Spleen (tissue), 11 donors: ENCODE data around the gene ZBTB4. TPM values are rescaled to one million over a fixed set of nuclear protein-coding genes. Genes with fewer than 3 reads are reported as not detected.
A peak's percentile ranks its signal among the peaks of the same experiment; 100 is the strongest.
"Not testable (repeated sequence)": the region's sequence is repeated elsewhere in the genome, so short reads cannot be mapped to it uniquely, and the experiment has no call there.

ENCODE experiments used
- DNase-seq: peaks from one replicate; pipeline ENCODE4 v3.0.0-alpha.2; 2020
- H3K27ac ChIP-seq, 8 donors: fragments of 200-600 bp; sonication (generic) in 7 of 8; 1 replicate in 4 of 8; 2 replicates in 4 of 8; pipeline versions ENCODE4 v1.5.0 to v1.8.0; 2016 to 2021; ENCODE audit warnings: inconsistent platforms in 4 of 8, mild to moderate bottlenecking in 4 of 8, moderate library complexity in 1 of 8
- H3K27me3 ChIP-seq, 7 donors: fragments of 200-600 bp; sonication (generic) in 6 of 7; replicated peaks in 1 of 7; 1 replicate in 4 of 7; 2 replicates in 3 of 7; pipeline versions ENCODE4 v1.5.0 to v1.8.0; 2016 to 2021; ENCODE audit warnings: inconsistent platforms in 3 of 7, mild to moderate bottlenecking in 1 of 7
- H3K36me3 ChIP-seq, 6 donors: fragments of 200-600 bp; sonication (generic) in 5 of 6; 1 replicate in 4 of 6; 2 replicates in 2 of 6; pipeline versions ENCODE4 v1.5.0 to v1.8.0; 2016 to 2021; ENCODE audit warnings: inconsistent platforms in 2 of 6
- H3K4me1 ChIP-seq, 6 donors: fragments of 200-600 bp; sonication (generic) in 5 of 6; 1 replicate in 3 of 6; 2 replicates in 3 of 6; pipeline versions ENCODE4 v1.5.0 to v1.8.0; 2016 to 2021; ENCODE audit warnings: inconsistent platforms in 3 of 6
- H3K4me3 ChIP-seq, 8 donors: fragments of 200-600 bp; sonication (generic) in 7 of 8; 1 replicate in 4 of 8; 2 replicates in 4 of 8; pipeline versions ENCODE4 v1.5.0 to v1.8.0; 2016 to 2021; ENCODE audit warnings: inconsistent platforms in 4 of 8, mild to moderate bottlenecking in 4 of 8, moderate library complexity in 2 of 8
- H3K9me3 ChIP-seq, 8 donors: fragments of 200-600 bp; sonication (generic) in 7 of 8; 1 replicate in 4 of 8; 2 replicates in 4 of 8; pipeline versions ENCODE4 v1.5.0 to v1.8.0; 2016 to 2021; ENCODE audit warnings: inconsistent platforms in 4 of 8
- POLR2A ChIP-seq, 3 donors: fragments of 450-650 bp; IDR thresholded peaks; one replicate each; pipeline ENCODE4 v1.5.1; 2017; ENCODE audit warnings: antibody characterized with exemption in 3 of 3, mild to moderate bottlenecking in 1 of 3
- POLR2AphosphoS5 ChIP-seq, 3 donors: sonication (generic); formaldehyde crosslinking; IDR thresholded peaks; one replicate each; pipeline ENCODE4 v1.5.1; 2017; ENCODE audit warnings: antibody characterized with exemption in 3 of 3
- WGBS, 5 donors: extraction: QIAGEN DNeasy Blood & Tissue Kit in 3 of 5; methylation state at CpG; one replicate each; pipeline versions ENCODE4 v1.1.5 to v1.1.7; 2013 to 2018; 5-methylcytosine and 5-hydroxymethylcytosine counted together
- intact Hi-C: fragments of 100-400 bp; cut with DNase I; formaldehyde crosslinking; loops from one replicate; pipeline ENCODE4 v1.15.0; 2023; ENCODE audit warnings: low total_unique reads
- polyA plus RNA-seq, 3 donors: library from polyadenylated mRNA; stranded (reverse); fragments of 200-250 nt; gene quantifications; one replicate each; pipeline ENCODE4 v1.2.1, GENCODE V29; 2013
- total RNA-seq, 7 donors: library from RNA; depleted of rRNA in 3 of 7; stranded (reverse); fragments of >200 nt in 3 of 7; fragmentation: NEBNext Ultra II Directional in 4 of 7; extraction: Animal tissue kit (Norgen Biotek cat#: 25700) in 4 of 7; gene quantifications; one replicate each; pipeline versions ENCODE4 v1.1.0 to v1.2.1, GENCODE V29; 2016 to 2021
- TF ChIP-seq, protein P1 (sequence below), 11 experiments: fragments of 200-600 bp in 7 of 11; fragments of 450-650 bp in 4 of 11; sonication (generic) in 4 of 11; IDR thresholded peaks in 8 of 11; conservative IDR thresholded peaks in 3 of 11; 1 replicate in 7 of 11; 2 replicates in 4 of 11; pipeline versions ENCODE4 v1.4.0 to v1.8.0; 2016 to 2021; ENCODE audit warnings: antibody characterized with exemption in 11 of 11, inconsistent platforms in 4 of 11, mild to moderate bottlenecking in 1 of 11
- donor health status: healthy with polysubstance abuse.
- donor health status: DM: no; HTN: no; CAD: no; lungs with moderate emphysema.
- donor health status: DM: no; HTN: no; CAD: no.
- donor health status: Bipolar disorder and iron deficiency.
- donor health status: healthy.
- donor health status: DM: no; HTN: no; CAD: no.
- donor health status: DM: yes; HTN: yes; CAD: no.

ZBTB4 gene
- total and polyA plus RNA-seq, 10 donors = 10.5 to 68.8 (median 42.2) TPM

DNA sequence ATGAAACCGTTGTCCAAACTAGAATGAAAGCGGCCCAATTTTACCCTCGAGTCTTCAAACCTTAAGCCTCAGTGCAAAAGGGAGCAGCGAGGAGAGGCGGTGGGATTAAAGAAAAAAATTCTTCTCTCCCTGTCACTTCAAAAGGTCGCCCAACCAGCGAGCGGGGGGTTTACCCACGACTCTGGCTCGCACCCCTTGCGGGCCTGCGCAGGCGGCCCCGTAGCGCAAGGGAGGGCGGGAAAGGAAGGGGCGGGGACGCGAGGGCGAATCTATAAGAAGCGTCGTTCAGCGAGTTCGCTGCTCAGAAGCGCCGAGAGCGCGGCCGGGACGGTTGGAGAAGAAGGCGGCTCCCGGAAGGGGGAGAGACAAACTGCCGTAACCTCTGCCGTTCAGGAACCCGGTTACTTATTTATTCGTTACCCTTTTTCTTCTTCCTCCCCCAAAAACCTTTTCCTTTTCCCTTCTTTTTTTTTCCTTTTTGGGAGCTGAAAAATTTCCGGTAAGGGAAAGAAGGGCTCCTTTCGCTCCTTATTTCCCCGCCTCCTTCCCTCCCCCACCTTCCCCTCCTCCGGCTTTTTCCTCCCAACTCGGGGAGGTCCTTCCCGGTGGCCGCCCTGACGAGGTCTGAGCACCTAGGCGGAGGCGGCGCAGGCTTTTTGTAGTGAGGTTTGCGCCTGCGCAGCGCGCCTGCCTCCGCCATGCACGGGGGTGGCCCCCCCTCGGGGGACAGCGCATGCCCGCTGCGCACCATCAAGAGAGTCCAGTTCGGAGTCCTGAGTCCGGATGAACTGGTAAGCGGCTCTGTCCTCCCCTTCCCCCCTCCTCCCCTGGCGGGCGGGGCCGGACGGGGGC lies 4.9 kb upstream of the ZBTB4 start, which contains the start of gene POLR2A:
Gene POLR2A, plus strand, starts transcription at position 300 of the 852 bp plus-strand sequence.
- WGBS, 5 donors = 0 to 1% (median 1%) methylated on average over 58 to 63 of the region's 64 CpGs
- peaks cover 37 to 84% (median 73%) of the 10 kb centered on the region in 6 donors for H3K4me1 ChIP-seq

DNA sequence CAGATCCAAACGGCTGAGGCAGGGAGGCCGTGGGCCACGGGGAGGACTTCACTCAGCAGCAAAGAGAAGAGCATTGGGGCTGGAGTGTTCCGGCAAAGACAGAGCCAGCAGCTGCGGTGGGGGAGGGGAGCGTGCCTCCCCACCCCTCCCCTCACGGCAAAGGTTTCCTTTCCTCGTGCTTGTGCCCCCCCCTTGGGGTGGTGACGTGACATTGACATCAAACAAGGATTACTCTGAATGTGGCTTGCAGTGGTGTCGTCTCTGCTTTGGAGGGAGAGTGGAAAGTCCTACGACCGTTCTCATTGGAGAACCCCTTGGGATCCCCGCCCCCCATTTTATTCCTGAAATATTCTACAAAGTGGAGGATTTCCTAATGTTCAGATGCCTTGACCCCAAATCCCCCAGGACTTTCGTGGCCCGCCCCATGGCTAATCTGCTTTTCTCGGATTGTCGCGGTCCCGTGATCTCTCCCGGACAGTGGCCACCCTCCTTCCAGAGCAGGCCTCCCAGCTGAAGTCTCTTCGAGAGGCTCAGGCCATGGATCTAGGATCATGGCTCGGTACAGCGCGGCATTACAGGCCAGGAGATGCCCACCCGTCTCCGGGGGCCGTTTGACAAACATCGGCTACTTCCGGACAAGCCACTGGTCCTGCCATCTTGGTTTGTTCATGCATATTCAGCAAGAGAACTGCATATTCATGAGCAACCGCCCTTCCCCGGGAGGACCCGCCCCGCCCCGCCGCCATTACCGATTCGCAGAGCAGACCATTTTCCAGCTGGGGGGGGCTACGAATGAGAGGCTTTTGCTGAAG lies 4.0 kb upstream of the ZBTB4 start:
- WGBS, 5 donors = 0 to 1% (median 0%) methylated on average over 36 to 38 of the region's 38 CpGs
- peaks cover 0 to 8% (median 0%) of the 10 kb centered on the region in 6 donors for H3K36me3 ChIP-seq
- H3K4me3 ChIP-seq = peak overlapping the region; percentile 41 to 83 (median 60)
- intact Hi-C loops = no loop called here
- peaks cover 30 to 83% (median 68%) of the 10 kb centered on the region in 6 donors for H3K4me1 ChIP-seq
- no peaks in the 10 kb centered on the region for H3K9me3 ChIP-seq
- no peaks in the 10 kb centered on the region for H3K27me3 ChIP-seq
- TF ChIP-seq POLR2AphosphoS5 (IDR thresholded peaks at IDR 0.05) = peak; percentile 54 to 93 (median 59)
- TF ChIP-seq, protein P1, sequence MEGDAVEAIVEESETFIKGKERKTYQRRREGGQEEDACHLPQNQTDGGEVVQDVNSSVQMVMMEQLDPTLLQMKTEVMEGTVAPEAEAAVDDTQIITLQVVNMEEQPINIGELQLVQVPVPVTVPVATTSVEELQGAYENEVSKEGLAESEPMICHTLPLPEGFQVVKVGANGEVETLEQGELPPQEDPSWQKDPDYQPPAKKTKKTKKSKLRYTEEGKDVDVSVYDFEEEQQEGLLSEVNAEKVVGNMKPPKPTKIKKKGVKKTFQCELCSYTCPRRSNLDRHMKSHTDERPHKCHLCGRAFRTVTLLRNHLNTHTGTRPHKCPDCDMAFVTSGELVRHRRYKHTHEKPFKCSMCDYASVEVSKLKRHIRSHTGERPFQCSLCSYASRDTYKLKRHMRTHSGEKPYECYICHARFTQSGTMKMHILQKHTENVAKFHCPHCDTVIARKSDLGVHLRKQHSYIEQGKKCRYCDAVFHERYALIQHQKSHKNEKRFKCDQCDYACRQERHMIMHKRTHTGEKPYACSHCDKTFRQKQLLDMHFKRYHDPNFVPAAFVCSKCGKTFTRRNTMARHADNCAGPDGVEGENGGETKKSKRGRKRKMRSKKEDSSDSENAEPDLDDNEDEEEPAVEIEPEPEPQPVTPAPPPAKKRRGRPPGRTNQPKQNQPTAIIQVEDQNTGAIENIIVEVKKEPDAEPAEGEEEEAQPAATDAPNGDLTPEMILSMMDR (IDR thresholded peaks at IDR 0.05 in 8 of 11, conservative IDR thresholded peaks at IDR 0.05 in 3 of 11) = peak in 1 of 11 experiments; percentile 2
- TF ChIP-seq POLR2A (IDR thresholded peaks at IDR 0.05) = peak in 2 of 3 donors; percentile 25 to 30
- peak overlapping the region; percentile 96 to 100 (median 100) for H3K27ac ChIP-seq
- peak; percentile 98 for DNase-seq

More for the DNA sequence above, 4.9 kb upstream of the ZBTB4 start, which contains the start of gene POLR2A:
- Histone ChIP-seq H3K36me3 (peaks cover 0 to 8% (median 0%) of the 10 kb centered on the region in 6 donors), H3K4me3 (peak within 1 kb of the TSS; percentile 48 to 83 (median 60)), H3K9me3 (no peaks in the 10 kb centered on the region), H3K27ac (peak within 1 kb of the TSS; percentile 96 to 100 (median 100)), H3K27me3 (no peaks in the 10 kb centered on the region)
- TF ChIP-seq POLR2A (IDR thresholded peaks at IDR 0.05) (peak; percentile 99 to 100 (median 99)), POLR2AphosphoS5 (IDR thresholded peaks at IDR 0.05) (peak; percentile 100)
- TF ChIP-seq, protein P1 (IDR thresholded peaks at IDR 0.05 in 8 of 11, conservative IDR thresholded peaks at IDR 0.05 in 3 of 11) = peak in 3 of 11 experiments; percentile 7 to 29 (median 23)
- DNase-seq = peak; percentile 100
- intact Hi-C loops = no loop called here

DNA sequence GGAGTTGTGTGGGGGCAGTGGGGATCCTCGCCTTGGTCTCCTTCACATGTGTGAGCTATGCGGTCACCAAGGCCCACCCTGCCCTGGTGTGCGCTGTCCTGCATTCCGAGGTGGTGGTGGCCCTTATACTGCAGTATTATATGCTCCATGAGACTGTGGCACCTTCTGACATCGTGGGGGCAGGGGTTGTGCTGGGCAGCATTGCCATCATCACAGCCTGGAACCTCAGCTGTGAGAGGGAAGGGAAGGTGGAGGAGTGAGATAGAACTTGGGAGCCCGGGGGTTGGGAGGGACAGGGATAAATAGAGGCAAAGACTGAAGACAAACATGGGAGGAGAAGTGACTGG lies 3.3 kb upstream of the ZBTB4 start:
- H3K4me3 ChIP-seq = peak overlapping the region in 2 of 8 donors; percentile 61 to 83
- peak overlapping the region; percentile 96 to 100 (median 100) for H3K27ac ChIP-seq
- H3K9me3 ChIP-seq, intact Hi-C loops, H3K27me3 ChIP-seq, H3K36me3 ChIP-seq: not testable (repeated sequence)
- WGBS, 5 donors = 71 to 80% (median 77%) methylated on average over 4 to 6 of the region's 6 CpGs
- peaks cover 34 to 83% (median 70%) of the 10 kb centered on the region in 6 donors for H3K4me1 ChIP-seq
- peak; percentile 79 for DNase-seq

DNA sequence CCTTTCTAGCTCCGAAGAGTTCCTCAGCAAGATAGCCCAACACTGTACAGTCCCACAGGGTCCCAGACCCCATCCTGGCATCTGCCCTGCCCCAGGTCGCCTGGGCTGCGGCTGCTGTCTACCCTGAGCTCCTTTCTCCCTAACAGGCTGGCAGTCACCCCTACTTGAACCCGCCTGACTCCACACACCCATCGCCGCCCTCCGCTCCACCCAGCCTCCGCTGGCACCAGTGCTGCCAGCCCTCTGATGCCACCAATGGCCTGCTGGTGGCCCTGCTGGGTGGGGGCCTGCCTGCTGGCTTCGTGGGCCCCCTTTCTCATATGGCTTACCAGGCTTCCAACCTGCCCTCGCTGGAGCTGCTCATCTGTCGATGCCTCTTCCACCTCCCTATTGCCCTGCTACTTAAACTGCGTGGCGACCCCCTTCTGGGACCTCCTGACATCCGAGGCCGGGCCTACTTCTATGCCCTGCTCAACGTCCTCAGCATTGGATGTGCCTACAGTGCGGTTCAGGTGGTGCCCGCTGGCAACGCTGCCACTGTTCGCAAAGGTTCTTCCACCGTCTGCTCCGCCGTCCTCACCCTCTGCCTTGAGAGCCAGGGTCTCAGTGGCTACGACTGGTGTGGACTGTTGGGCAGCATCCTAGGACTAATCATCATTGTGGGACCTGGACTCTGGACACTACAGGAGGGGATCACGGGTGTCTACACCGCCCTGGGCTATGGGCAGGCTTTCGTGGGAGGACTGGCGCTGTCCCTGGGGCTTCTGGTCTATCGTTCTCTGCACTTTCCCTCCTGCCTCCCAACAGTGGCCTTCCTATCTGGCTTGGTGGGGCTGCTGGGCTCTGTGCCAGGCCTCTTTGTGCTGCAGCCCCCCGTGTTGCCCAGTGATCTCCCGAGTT lies 2.7 kb upstream of the ZBTB4 start:
- H3K9me3 ChIP-seq, intact Hi-C loops, H3K4me3 ChIP-seq, H3K27me3 ChIP-seq, H3K36me3 ChIP-seq: not testable (repeated sequence)
- WGBS, 5 donors = 84 to 98% (median 87%) methylated on average over 28 to 31 of the region's 31 CpGs
- Histone ChIP-seq H3K4me1 (peaks cover 34 to 83% (median 70%) of the 10 kb centered on the region in 6 donors), H3K27ac (peak overlapping the region in 5 of 8 donors; percentile 96 to 100 (median 99))
- DNase-seq = peak; percentile 81

DNA sequence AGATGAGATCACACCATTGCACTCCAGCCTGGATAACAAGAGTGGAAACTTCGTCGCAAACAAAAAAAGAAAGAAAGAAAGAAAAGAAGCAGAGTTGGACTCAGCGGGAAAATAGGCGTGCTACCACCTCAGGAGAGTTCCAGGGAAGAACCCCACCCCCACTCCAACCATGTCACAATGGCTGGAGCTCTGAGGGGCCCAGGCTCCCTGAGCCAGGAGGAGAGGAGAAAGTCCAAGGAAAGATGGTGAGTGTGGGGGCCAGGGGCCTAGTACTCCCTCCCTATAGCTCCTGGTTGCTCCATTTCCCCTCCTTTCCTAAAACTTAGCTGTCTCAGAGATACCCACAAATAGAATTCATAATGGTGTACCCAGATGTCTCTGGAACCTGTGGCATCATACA lies 1.8 kb upstream of the ZBTB4 start, which contains the start of gene SLC35G6:
Gene SLC35G6, plus strand, starts transcription at position 172 of the 400 bp plus-strand sequence. Its CDS starts 71 bp downstream, at position 243.
- H3K9me3 ChIP-seq, intact Hi-C loops, H3K27me3 ChIP-seq, DNase-seq, H3K36me3 ChIP-seq: not testable (repeated sequence)
- peak within 1 kb of the TSS; percentile 99 to 100 (median 99) for H3K27ac ChIP-seq
- 90 to 96% (median 93%) methylated on average over 4 of the region's 4 CpGs for WGBS, 5 donors
- H3K4me3 ChIP-seq = peak within 1 kb of the TSS in 2 of 8 donors; percentile 85 to 94
- peaks cover 29 to 83% (median 70%) of the 10 kb centered on the region in 6 donors for H3K4me1 ChIP-seq
